Putamen (tissue), 1 donor: ENCODE results near the gene ROPN1.
"Not testable (repeated sequence)": the region's sequence is repeated elsewhere in the genome, so short reads cannot be mapped to it uniquely, and the experiment has no call there.

Experiments used
- DNase-seq: peaks from one replicate; pipeline ENCODE4 v3.0.0-alpha.2; 2016; ENCODE audit warnings: low spot score

The ROPN1 gene

DNA sequence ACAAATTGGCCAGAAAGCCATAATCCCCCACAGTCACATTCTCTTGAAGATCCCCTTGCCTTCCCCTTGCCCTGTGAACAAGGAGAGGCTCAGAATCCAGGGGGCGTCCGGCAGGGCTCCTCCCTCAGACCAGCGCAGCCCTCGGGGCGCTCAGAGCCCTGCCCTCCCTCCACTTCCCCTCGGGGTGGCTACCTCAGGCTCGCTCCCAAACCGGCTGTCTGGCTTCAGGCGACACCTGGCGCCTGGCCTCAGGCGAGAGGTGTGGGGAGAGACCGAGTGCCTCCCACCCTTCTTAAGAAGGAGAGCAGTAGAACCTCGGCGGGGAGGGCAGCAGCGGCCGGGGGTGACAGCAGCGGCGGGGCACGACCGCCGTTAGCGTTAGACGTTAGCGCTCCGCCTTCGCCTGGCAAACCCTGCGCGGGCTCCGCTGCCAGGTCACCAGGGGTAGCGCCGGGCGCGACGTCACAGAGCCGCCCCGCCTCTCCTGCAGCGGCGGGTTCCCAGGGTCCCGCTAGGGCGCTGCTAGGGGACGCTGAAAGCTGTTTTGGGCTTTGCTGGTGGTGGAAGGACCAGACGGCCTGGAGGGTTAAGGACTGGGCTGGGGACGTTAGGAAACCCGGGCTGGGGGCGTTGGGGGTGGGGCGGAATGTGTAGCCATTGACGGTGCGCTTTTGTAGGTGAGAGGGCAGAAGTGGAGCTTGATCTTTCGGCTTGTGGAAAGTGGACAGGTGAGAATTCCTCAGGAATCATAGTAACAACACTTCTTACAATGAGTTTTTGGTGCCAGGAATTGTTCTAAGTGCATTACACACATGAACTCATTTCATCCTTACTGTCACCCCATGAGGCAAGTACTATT, at the start of gene ROPN1:
Gene ROPN1, minus strand, starts transcription at position 395 of the 859 bp plus-strand sequence. CDS start 11,643 bp downstream, outside the sequence.
- DNase-seq = not testable (repeated sequence)

DNA sequence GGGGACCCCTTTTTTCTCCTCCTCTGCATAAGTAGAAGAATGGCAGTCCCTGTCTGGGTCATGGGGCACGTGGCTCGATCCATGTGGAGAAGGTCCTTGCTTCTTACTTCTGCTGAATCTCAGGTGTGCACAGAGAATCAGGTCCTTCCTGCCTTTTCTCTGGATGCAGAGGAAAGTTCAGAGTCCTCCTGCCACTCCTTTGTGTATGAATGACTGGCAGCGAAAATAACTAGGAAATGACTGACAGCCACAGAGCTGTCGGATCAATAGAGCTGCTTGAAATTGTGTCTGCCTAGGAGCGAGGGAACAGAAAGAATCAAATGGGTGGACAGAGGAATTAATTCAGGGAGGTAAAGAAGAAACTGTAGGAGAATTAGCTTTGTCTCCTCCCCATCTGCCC, 49.6 kb upstream of the ROPN1 start:
- DNase-seq = no peak

DNA sequence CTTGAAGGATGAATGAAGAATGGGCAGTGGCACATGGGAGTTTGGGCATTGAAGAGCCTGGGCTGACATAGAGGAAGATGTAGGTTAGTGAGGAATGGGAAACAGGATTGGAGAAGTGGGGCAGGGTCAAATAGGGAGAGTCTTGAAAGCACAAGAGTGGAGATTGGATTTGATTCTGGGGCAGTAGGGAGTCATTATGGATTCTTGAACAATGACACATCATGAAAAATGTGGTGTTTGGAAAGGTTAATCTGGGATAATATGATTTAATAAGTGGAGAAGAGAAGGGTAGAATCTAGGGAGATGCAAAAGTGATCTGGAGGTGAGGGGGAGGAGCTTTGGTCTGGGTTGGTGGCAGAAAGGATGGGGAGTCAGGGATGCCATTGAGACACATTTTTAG, 45.4 kb upstream of the ROPN1 start:
- no peak for DNase-seq

DNA sequence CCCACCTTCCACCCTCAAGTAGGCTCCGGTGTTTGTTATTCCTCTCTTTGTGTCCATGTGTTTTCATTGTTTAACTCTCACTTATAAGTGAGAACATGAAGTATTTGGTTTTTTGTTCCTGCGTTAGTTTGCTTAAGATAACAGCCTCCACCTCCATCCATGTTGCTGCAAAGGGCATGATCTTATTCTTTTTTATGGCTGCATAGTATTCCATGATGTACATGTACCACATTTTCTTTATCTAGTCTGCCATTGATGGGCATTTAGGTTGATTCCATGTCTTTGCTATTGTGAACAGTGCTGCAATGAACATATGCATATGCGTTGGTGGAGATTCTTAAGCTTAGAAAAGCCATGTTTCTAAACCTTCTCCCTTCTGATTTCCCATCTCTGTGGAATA, 44.3 kb upstream of the ROPN1 start:
- DNase-seq = not testable (repeated sequence)

DNA sequence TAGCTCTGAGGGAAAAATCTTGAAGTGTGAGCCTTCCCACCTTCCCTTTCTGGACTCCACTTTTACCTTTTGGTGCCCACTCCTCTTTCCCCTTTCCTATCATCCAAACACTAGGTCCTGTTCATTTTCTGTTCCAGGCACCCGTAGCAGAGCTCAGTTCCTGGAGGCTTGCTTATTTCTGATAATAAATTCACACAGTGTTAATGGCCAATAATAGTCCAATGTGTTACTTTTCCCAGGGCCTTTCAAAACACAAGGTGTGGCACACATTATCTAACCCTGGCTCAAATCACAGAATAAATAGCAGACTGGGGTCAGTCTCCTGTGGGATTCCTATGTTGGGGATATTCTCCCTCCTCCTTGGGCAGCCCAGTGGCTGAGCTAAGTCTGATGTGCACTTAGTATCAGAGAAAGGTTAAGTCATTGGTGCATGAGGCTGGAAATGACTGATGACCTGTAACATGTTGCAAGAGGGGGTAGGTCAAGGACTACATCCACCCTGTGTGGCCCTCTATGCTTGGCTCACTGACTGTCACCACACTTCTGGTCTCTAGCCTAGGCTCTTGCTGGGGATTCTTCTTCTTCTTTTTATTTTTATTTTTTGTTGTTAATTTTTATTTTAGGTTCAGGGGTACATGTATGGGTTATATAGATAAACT, 43.7 kb upstream of the ROPN1 start:
- DNase-seq = no peak

DNA sequence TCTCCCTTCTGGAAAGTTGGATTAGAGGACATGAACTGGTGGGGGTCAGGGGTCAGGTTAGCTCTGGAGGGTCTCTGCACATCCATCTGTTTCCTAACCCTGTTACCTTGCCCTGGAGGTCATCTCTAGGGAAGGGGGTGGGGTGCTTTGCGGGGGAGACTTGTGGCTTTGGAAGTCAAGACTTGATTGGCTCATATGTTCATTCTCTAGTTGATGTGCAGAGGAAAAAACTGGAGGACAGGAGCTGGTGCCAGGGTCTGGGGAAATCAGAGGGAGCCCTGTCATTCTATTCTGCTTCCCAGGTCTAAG, 42.9 kb upstream of the ROPN1 start:
- DNase-seq = no peak

DNA sequence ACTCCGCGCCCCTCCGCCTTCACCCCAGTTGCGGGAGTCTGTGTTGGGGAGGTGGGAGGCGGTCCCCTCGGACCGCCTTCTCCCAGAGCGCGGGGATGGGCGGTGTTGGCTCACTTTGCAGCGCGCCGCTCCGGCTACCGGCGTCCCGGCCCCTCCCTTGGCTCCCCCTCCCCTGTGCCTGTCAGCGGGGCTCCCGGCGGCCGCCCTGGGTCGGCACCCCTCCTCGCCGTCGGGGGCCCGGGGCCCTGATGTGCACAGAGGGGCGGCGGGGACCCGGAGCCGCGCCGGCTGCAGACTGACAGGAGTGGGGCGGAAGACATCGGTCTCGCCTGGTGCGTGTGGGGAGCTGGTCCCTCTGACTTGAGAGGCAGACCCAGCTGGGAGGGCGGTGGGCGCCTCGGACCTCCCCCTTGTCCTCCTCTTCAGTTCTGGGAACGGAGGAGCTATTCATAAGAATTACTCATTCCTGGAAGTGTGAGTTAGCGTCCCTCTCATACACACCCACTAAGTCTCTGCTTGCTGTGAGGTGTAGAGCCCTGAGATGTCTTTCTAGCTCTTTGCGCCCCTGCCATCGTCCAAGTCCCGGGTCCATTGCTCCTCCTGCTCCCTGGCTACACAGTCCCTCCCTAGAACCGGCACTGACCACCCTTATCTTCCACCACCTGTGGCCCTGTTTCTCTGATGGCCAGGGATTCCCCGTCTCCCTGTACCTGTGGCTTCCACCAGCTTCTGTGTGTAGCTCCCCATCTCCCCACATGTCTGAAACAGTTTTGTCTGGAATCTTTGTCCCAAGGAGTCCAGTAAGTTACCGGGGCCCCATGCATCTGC, 42.3 kb upstream of the ROPN1 start:
- no peak for DNase-seq

DNA sequence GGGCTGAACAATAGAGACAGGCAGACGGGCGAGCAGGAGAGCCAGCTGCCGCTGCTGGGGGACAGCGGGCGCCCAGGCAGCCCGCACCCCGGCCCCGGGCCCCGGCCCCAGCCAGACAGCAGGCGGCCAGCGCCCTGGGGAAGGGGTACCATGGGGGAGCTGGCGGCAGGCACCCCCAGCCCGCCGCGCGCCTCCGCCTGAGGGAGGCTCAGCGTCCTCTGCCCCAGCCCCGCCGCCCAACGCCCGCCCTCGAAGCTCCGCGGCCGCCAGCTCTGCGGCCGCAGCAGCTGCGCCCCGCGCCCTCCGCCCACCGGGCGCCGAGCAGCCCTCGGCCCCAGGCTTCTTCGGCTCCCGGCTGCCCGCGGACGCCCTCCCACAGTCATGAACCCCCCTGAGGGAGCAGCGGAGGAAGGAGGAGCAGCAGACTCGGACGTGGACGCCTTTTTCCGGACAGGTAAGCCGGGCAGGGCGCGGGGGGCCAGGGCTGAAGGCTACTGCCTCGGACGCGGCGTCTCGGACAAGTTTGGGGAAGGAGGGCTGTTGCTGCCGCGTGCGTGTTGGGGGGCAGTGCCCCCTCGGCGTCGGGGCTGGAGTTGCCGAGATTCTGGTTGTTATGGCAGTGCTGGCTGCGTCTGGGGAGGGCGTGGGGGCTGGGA, 41.6 kb upstream of the ROPN1 start, which contains the start of gene KALRN:
Gene KALRN, plus strand, starts transcription at position 10 of the 656 bp plus-strand sequence.
- no peak for DNase-seq

DNA sequence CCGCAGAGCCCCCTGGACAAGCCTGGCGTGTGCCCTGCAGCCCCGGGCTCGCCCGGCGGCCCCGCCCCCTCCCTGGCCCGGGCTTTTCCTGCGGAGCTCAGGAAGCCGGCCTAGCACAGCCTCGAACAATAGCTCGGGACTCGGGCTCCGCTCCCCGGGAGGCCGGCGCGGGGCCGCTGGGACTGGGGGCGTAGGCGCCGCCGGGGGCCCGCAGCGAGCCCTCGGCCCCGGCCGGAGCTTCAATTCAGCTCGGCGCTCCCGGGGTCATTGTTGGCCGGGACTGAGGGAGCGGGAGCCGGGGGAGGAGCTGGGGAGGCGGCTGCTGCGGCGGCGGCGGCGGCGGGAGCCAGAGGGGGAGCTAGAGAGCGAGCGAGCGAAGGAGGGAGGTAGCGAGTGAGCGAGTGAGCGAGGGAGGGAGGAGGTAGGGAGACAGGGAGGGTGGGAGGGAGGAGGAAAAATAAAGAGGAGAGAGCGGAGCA, 41.0 kb upstream of the ROPN1 start:
- peak; percentile 86 for DNase-seq

DNA sequence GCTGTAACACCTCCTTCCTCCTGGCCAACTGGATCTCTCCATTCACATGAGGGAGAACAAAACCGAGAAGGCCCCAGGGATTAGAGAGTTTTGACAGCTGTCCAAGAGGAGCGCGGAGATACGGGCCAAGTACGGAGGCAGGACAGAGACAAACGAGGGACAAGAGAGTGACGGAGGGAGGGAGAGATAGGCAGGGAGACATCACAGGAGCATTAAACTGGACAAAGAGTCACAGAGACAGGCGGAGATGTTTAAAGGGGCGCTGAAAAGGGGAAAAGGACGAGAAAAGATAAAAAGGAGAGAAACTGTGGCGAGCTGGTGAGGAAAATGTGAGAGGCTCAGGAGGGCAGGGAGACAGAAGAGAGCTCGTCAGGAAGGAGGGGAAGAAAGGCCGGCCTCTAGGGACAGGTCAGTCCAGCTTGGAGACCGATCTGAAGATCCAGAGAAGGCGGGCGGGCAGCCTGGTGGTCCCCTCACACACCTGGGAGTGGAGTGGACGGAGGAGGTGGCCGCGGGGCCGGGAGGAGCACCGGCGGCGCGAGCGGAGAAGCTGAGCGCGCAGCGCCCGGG, 40.5 kb upstream of the ROPN1 start:
- peak; percentile 53 for DNase-seq

DNA sequence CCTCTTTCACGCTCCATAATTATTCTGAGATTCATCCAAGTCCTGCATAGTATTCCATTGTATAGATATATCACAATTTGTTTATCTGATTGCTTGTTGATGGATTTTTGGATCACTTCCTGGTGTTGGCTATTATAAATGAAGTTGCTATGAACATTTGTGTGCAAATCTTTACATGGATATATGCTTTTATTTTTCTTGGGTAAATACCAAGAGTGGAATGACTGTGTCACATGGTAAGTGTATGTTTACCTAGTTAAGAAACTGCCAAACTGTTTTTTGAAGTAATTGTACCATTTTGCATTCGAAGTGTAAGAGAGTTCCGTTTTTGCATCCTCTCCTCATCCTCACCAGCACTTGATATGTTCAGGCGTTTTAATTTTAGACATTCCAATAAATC, 34.6 kb upstream of the ROPN1 start:
- no peak for DNase-seq

DNA sequence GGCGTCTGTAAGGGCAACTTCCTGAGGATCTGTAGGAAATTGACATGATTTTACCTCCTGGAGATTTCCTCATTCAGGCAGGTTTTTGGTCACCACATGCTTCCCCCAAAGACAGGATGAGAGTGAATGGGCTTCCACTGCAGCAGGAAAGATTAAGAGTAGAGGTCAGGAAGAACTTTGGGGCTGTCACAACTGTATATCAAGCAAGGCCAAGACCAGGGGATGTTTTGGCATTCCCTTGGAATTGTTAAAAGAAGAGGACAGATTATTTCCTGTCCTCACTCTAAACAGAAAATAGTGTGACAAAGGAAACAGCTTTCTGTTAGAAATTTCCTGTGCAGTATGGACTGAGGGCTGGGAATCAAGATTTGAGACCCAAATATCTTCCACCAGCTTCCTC, 31.6 kb upstream of the ROPN1 start:
- DNase-seq = not testable (repeated sequence)

DNA sequence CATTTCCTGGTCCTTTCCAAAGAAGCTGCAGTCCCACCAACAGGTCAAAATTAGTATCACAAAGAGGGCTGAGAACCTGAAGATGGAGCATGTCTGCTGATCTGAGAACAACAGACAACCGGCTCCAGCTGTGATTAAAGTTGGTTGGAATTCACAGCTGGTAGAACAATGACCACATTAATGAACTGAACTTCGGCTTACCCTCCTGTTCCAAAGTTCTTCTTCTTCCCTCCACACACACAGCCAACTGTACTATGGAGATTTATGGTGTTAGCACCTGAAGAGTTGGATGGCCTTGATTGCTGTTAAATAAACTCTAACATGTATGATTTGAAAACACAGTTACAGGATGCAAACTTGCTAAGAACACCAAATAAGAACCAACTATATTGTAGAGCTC, 27.4 kb upstream of the ROPN1 start:
- no peak for DNase-seq

DNA sequence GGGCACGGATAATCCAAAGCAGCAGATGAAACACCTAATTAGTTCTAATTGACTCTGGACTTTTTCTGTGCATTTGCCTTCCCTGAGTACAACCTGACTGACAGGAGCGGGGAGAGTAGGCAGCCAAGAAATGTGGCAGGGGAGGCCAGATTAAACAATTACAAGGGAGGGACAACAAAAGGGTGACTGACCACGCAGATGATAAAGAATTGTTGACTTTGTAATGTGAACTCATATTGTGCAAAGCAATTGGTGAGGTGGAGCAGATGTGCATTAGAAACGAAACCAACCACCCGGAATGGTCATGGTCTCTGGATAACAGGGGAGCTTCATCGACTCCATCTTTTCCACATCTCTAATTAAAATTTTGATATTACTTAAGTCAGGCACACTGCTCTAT, 25.6 kb upstream of the ROPN1 start:
- not testable (repeated sequence) for DNase-seq

DNA sequence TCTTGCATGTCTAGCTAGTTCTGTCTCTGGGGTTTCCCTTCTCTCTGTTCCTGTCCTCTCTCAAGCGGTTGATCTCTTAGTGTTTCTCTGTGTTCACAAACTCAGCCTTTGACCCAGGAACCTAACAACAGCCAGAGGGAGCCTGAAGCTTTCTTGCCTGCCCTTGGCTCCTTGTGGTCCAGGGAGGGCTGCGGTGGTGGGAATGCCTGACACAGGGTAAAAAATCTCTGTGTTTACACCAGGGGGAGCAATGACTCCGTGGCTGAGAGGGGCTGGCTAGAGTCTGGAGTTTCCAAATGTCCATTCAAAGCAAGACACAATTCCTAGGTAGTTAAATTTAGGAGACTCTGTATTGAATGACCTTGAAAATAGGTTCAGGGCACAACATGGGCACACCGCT, 24.6 kb upstream of the ROPN1 start:
- DNase-seq = not testable (repeated sequence)

DNA sequence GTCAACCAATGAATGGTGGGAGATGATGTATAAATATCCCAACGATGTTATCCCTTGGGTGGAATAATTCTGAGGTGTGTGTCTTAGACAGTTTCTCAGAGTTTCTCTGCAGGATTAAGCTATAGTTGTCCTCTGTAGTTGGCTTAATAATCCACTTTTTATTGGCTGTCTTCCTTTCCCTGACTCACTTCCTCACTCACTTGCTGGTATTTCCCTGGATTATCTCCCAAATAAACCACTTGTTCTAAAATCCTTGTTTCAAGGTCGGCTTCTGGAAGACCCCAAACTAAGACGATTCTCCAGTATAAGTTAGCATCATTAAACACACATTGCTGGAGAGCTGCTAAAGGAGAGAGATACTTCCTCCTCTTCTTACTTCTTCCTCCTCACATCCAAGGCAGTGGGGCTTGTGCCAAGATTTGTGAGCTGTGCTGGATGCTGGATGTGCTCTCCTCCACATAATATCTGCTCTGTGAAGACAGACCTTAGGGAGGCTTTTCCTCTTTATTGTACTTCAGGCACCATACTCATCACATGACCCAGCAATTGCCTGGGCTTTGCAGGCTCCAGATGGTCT, 22.5 kb upstream of the ROPN1 start:
- DNase-seq = no peak

DNA sequence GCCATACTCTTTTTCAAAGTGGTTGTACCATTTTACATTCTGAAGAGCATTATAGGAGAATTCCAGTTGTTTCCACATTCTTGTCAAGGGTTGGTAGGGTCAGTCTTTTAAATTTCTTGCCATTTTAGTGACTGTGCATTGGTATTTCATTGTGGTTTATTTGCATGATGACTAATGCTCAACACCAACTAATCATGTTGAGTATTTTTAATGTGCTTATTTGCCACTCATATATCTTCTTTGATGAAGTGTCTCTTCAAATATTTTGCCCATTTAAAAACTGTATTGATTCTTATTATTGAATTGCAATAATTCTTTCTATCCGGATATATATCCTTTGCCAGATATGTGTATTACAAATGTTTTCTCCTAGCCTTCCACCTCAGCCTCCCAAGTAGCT, 16.4 kb upstream of the ROPN1 start:
- DNase-seq = not testable (repeated sequence)

DNA sequence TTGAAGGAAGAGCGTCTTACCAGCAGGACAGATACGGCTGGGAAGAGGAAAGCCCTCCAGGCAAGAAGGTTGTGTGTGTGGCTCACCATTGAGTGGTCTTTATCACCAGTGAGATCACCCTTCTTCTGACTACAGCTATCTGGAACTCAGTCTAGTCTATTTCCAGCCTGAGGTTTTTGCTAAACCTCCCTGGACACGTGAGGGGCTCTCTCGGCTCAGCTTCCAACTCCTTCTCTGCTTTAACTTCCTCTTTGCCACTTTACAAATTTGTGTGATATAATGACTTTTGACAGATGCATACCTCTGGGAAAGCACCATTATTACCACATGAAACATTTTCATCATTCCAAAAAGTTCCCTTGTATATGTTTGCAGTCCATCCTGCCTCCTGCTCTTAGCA, 15.3 kb upstream of the ROPN1 start:
- DNase-seq = no peak

DNA sequence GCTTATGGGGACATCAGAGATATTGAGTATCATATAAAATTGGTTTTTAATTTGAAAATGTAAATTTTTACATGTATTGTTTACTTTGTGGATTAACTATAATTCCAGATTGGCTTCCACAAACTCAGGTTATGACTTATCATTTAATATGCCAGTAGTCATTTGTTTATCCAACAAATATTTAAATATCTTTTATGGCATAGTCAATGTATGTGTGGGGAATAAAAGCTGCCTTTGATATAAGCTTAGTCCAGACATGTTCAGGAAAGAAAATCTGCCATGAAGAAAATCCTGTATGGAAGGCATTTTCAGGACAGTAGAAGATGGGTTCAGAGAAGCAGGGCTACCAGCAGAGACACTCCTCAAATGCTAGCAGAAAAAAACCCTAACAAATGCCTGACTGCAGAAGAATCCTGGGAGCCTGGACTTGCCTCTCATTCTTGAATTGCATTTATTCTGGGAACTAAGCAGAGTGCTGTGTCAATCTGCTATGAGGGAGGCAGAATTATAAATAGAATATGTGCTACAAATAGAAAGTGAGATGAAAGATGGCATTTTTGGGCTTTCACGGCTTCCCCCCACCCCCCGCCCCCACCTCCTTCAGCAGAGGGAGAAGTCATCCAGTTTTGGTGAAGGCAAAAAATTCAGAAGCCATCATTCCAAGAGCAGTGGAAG, 10.6 kb upstream of the ROPN1 start:
- DNase-seq = peak; percentile 38

DNA sequence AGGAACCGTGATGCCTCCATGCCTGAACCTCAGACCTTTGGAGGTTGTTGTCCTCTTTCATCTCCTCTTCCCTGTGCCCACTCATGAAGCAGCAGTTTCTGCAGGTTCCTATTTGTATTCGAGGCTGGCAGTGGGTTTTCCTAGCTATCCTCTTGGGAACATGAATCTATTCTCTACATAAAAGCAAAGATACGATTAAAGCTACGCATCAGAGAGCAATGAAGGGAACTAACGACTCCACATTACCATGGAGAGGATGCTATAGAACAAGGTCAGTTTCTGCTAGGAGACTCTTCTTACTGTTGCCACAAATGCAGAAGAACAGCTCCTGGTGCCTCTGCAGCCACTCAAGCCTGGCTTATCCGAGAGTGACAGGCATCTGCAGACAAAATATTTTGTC, 9.4 kb upstream of the ROPN1 start:
- DNase-seq = not testable (repeated sequence)

DNA sequence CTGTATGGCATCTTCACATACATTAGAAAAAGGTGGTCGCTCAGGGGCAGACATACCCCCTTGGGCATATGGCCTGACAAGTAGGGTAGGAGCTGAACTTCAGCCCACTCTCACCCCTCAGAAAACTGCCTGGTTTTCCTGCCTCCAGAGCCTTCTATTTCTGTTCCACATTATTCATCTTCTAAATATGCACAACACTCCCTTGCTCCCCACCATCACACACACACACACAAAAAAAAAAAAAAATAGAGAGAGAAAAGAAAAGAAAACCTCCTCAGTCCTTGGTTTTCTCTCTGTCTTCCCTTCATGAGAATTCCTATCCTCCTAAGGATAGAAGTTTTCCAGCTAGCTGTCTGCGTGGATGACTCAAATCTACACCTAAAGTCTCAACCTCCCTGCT, 5.6 kb upstream of the ROPN1 start:
- no peak for DNase-seq
